ENCODE data around the gene GPR135.
"Not testable (repeated sequence)": the region's sequence is repeated elsewhere in the genome, so short reads cannot be mapped to it uniquely, and the experiment has no call there.

GPR135 gene

DNA sequence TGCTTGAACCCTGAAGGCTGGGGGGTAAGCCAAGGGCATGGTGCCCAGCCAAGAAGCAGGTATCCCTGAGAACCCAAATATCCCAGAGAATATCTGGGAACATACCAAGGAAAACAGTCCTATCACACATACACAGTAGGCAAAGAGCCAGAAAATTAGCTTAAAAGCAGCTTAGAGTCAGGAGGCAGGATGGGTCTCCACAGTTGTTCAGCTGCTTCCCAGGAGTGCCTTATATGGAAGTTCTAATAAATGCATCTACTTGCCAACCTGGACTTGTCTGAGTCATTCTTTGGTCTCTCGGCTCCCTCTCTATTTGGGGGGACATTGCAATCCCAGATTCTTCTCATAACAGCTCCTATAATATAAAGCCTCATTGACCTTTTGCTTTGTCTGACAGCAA is 9.0 kb upstream of the GPR135 start:
- DNase-seq = no peak

GRCh38 chr14:59464486-59465315 is 479 bp downstream of the GPR135 start:
- peak; percentile 32 to 41 for DNase-seq

DNA sequence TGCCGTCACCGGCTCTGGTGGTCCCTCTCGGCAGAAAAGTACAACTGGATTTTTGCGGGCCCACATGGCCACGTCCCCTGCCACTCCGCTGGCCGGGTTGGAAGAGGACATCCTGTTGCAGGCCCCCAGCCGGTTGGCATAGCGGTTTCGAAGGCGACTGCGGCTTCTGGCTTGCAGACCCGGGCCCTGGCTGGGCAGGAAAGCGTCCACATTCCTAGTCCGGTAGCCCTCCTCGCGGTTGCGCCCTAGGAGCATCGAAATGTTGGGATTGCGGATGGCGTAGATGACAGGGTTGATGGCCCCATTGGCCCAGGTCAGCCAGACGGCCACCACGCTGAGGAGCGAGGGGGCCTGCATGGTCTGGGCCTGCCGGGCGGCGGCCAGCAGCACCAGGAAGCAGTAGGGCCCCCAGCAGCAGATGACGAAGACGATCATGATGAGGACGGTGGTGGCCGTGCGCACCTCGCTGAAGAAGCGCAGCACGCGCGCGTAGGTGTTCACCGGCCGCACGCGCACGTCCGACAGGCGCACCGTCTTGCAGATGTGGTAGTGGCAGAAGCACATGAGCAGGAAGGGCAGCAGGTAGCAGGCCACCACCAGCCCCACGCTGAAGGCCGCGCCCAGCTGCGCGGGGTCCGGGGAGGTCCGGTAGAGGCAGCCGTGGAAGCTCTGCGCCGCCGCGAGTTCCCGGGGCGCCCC is 1.2 kb downstream of the GPR135 start:
- peak in 1 of 2 experiments; percentile 18 for DNase-seq

GRCh38 chr14:59461891-59462290 is 3.3 kb downstream of the GPR135 start:
- DNase-seq = no peak

DNA sequence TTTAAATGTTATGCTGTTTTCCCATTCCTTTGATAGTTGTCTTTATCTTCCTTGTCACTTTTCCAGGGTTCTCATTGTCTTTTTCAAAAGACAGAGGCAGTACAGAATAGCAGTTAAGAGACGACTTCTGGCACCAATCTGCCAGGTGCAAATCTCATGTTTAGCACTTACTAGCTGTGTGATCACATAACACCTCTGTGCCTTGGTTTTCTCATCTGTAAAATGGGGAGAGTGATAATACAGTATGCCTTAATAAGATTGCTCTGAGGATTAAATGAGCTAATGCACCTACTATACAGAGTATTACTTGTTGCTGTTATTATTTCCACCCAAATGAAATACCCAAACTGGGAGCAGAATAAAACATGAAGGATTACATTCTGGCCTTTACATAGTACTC is 4.8 kb downstream of the GPR135 start:
- DNase-seq = no peak

- no peak for DNase-seq
Observed at GRCh38 chr14:59458486-59458885, 6.7 kb downstream of the GPR135 start.

DNA sequence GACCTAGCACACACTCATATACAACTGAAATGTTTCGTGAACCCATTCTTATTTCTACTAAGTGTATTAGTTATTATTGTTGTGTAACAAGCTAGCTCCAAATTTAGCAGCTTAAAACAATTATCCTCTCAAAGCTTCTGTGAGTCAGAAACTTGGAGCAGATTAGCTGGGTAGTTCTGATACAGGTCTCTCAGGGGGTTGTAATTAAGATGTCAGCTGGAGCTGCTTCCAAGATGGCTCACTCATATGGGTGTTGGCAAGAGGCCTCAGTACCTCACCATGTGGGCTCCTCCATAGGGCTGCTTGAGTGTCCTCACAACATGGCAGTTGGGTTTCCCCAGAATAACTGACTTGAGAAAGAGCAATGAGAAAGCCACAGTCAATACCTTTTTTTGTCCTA is 9.8 kb downstream of the GPR135 start:
- no peak for DNase-seq

- DNase-seq = no peak
Observed at GRCh38 chr14:59454139-59454538, 11.0 kb downstream of the GPR135 start.

DNA sequence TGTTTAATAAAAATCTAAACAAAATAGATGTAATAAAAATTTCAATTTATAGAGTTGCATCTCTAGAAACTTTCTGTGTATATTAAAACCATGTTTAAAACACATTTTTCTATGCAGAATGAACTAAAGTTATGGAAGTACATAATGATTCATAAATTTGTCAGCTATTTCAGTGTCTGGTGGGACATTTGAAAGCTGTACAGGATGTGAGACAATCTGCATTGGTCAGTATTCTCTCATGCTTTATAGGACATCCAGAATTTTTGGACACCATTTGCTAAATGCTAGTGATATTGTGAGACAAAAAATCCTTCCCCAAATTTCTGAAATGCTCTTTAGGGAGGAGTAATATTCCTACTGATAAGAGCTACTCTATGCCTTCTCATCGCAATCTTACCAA is 13.3 kb downstream of the GPR135 start:
- DNase-seq = no peak

DNA sequence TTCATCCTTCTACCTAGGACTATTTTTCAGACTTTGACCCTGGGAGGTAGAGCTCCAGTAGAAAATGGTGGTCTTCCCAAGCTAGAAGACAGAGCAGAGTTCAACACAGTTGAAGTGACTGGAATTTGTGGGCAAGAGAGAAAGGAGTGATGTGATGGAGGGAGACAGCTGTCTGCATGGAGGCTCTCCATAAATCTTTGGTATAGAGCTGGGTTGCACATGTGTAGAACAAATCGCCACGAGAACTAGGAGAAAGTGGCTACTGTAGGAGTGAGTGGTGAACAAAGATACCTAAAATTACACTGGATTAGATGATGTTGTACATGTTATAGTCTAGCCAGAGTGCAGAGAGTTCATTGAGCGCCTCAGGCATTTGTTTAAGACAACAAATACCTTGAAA is 14.5 kb downstream of the GPR135 start:
- no peak for DNase-seq

DNA sequence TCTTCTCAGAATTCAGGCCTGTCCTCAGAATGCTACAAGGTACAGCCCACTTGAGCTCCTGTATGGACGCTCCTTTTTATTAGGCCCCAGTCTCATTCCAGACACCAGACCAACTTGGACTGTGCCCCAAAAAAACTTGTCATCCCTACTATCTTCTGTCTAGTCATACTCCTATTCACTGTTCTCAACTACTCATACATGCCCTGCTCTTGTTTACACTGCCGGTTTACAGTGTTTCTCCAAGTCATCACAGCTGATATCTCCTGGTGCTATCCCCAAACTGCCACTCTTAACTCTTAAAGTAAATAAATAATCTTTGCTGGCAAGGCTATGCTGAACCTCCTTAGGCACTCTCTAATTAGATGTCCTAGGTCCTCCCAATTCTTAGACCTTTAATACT is 16.5 kb downstream of the GPR135 start:
- not testable (repeated sequence) for DNase-seq

- no peak for DNase-seq
Observed at GRCh38 chr14:59439256-59439965, 25.8 kb downstream of the GPR135 start.

DNA sequence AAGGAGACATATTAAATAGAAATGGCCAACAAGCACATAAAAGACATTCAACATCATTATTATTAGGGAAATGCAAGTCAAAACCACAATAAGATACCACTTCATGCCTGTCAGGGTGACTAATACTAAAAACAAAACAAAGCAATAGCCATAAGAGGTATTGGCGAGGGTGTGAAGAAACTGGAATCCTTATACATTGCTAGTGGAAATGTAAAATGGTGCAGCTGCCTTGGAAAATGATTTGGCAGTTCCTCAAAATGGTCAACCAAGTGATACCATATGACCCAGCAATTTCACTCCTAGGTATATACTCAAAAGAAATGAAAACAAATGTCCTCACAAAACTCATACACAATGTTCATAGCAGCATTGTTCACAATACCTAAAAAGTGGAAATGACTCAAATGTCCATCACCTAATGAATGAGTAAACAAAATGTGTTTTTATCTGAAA is 27.0 kb downstream of the GPR135 start:
- no peak for DNase-seq

- no peak for DNase-seq
Observed at GRCh38 chr14:59435987-59436386, 29.2 kb downstream of the GPR135 start.

DNA sequence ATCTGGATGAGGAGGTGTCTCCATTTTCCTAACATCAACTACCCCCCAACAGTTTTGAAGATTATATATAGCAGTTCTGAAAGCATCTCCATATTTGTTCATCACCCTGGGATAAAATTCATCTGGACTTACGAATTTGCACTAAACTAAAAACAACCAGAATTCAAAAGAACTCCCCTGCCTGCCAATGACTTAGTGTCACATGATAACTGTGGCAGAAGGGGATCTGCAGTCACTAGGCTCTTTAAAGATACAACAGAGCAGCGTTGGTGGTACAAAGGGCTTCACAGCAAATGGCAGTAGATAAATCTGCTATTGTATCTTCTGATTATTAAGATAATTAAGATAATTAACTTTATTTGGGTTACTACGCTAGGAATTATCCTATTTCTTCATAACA is 30.1 kb downstream of the GPR135 start:
- DNase-seq = no peak

GRCh38 chr14:59429790-59430189 is 35.4 kb downstream of the GPR135 start:
- no peak for DNase-seq

DNA sequence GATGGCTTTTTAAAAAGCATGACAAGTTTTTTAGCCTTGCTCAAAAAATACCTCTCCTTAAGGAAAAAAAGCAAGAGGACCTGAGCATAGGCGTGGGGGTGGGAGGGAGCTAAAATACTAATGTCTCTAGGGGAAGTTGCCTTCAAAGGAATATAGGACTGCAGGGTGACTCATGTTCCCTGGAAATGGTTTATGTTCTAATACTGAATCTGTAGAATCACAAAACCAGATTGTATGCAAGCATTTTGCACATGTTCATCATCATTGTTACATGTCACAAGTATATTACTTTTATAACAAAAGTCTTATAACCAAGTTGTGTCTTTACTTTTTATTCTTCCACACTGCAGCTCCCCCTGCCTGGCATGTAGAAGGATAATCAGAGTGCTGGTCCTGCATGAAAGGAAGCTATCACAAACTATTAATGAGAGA is 36.6 kb downstream of the GPR135 start:
- no peak for DNase-seq

- DNase-seq = no peak
Observed at GRCh38 chr14:59427653-59428580, 37.3 kb downstream of the GPR135 start.

DNA sequence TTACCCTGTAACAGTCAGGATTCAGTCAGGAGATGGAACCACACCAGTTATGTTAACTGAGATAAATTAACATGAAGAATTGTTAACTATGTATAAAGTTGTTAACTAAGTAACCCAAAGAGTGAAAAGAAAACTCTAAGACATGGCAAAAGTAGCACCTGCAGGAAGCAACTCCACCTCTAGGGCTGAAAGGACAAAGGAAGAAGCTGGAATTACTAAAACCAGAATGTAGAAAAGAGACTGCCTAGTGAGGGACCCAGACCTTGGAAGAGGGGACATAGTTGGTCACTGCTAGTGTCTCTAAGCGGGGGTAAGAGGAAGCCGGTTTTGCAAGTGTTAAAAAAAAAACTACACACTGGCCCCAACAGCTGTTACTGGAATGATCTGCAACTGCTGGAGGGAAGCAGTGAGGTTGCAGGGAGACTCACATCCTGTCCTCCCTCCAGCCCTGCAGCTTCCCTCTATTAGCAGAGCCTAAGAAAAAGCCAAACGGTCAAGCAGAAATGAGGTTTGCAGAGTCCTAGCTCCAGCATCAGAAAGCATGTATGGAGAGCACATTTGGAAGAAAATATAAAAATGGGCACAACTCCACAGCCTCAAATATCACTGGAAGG is 39.8 kb downstream of the GPR135 start:
- DNase-seq = no peak

DNA sequence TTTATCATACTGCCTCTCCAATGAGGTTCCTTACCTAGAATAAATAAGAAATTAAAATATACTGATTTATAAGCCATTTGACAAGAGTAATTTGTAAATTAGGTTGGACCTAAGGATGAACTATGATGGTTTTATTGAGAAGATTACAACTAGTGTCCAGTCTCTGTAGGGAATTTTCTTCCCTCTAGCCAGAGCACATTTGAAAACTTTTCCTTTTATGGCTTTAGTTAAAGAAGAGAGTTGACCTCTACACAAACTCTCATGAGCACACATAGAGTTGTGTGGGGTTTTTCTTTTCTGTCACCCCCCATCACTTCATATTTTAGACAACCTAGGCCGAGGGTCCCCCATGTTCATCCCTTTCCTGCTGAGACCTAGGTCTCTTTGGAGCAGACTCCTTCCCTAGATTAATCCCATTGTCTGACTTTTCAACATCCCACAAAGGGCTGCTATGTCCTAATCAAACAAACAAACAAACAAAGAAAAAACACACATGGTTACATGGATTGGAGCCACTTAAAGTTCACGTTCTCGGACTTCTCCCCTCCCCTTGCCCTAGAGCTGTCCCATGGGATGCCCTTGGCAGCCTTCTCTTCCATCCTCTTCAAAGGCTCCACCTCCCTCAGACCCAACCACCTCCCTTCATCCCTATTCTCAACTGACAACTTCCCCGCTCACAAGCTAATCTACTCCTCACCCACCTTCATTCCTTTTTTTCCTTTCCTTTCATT is 40.7 kb downstream of the GPR135 start:
- DNase-seq = no peak
